K562 (cell line): ENCODE data around the gene POMP.

Experiments
- ELF4 ChIP-seq: fragments of 450-650 bp; formaldehyde crosslinking; IDR thresholded peaks from 2 replicates; pipeline ENCODE4 v1.4.0; 2022; ENCODE audit warnings: missing genetic modification characterization
- KDM1A ChIP-seq, 2 experiments: fragments of 450-650 bp; IDR thresholded peaks; 2 replicates each; pipeline ENCODE4 v1.6.1; 2016; ENCODE audit warnings: mild to moderate bottlenecking in 2 of 2
- ZKSCAN1 ChIP-seq: fragments of 150-350 bp; IDR thresholded peaks from 2 replicates; pipeline ENCODE4 v1.6.1; 2016; ENCODE audit warnings: low read depth, low read length
- ZNF184 ChIP-seq: sonication (generic); formaldehyde crosslinking; IDR thresholded peaks from 2 replicates; pipeline ENCODE4 v1.5.0; 2020; ENCODE audit warnings: missing genetic modification reagents

DNA sequence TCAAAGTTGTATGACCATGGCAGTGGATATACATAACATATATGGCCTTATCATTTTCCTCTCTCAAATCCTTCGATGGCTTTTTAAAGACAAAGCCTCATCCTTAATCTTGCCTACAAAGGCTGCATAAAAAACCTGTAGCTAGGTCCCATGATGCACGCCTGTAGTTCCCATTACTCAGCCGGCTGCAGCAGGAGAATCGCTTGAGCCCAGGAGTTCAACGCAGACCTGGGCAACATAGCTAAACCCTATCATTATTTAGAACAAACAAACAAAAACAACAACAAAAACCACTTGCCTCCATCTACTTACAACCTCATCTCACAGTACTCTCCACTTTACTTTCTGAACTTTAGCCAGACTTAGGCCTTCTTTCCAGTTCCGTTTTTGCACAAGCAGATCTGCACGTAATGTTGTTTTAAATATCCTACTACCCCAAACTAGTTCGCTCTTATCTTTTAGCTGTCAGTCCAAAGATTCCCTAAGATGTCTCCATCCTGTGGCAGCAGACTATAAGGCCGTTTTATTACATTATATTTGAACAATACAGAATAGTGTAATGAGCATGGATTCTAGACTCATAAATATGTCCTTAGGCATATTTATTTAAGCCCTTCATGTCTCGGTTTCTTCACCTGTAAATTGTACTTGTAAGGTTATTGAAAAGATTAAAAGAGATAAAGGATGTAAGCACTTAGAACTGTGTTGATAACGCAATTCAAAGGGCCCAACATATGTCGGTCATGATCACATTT lies 969 bp upstream of the POMP start:
- no peak for TF ChIP-seq ELF4 (CRISPR knock-in tag)
- no peak for TF ChIP-seq KDM1A (IDR thresholded peaks at IDR 0.05)
- no peak for TF ChIP-seq ZNF184 (CRISPR knock-in tag)
- no peak for TF ChIP-seq ZKSCAN1
